ENCODE results near the gene BYSL.

DNA sequence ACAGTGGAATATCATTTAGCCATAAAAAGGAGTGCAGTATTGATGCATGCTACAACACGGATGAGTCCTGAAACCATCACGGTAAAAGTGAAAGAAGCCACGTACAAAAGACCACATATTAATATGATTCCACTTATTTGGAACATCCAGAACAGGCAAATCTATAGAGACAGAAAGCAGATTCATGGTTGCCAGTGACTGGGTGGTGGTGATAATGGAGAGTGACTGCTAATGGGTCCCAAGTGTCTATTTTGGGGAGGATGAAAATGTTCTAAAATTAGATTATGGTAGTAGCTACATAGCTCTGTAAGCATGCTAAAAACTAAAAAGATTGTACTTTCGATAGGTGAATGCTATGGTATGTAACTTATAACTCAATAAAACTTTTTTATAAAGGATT is 38.7 kb downstream of the BYSL start:
- no peak for TF ChIP-seq POLR2A (IDR thresholded peaks at IDR 0.05; ENCODE audit: low read length)
- no peak for TF ChIP-seq GATA1 (IDR thresholded peaks at IDR 0.05; ENCODE audit: low read depth, low read length)
